HG03108 (cell line): Measurements from ENCODE around the gene IFT25.

Experiments used
- ATAC-seq: cut with Tn5 transposase; IDR thresholded peaks from one replicate; pipeline ENCODE4 v1.9.1; 2021; ENCODE audit warnings: moderate library complexity; ENCODE audit not compliant: unreplicated experiment

IFT25 gene

DNA sequence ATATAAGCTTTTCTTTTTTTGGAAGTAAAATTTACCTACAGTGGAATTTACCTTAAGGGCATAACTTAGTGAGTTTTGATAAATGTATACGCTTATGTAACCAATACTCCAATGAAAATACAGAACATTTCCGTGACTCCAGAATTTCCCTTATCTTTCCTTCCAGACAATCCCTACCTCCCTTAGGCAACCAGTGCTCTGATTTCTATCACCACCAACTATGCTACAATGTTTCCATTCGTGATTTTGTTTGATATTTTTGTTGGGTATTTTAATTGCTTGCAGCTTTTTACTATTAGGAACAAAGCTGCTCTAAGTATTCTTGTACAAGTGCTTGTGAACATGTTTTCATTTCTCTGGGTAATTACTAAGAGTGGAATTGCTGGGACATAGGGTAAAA, 14.6 kb downstream of the IFT25 start:
- ATAC-seq, result no peak

DNA sequence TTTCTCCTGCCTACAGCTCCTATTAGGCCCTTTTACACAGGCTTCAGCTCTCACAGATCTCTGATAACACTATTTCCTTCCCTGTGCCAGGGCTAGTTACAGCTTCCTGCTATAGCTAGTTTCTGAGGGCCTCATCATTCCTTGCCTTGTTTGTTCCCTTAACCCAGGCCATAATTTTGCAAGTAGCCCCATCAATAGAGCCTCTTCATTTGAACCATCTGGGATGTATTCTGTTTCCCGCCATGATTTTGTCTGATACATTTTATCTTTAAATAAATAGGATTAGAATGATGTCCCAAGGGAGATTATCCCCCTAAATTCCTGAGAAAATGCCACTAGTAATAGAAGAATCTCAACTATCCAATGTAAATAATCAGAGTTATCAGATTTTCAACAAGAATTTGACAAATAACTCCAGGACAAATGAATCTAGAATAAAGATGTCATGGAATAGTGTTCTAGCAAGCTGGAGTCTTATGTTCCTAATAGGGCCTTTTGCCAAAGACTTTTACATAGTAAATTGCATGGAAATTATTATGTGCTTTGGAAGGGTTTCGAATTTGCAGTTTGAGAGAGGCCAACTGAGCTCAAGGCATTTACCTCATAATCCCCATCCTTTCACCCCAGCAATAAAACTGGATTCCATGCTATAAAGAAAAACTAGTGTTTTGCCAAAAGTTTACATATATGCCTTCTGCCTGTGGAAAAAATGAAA, 16.1 kb downstream of the IFT25 start:
- ATAC-seq, result no peak

DNA sequence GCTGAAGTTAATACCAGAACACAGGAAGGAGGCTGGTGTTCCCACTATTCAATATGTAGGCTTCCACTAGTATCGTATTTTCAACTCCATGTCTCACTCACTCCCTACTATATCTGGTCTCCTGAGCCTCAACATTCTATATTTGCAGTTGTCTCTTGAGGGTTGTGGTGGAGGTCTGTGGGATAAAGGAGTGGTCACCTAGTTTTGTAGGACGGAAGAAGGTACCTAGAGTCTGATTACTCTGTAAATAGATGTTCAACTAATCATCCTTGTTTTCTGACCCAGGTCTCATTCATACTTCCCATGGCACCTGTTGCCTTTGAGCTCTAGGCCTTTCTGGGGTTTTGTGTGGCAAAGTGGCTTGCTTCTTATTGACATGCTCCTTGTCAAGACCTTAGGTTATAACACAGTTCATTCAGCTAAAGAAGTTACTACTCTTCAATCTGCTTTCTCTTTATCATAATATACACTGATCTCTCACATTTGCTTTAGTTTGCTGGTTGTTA, 18.1 kb downstream of the IFT25 start:
- ATAC-seq, result no peak

DNA sequence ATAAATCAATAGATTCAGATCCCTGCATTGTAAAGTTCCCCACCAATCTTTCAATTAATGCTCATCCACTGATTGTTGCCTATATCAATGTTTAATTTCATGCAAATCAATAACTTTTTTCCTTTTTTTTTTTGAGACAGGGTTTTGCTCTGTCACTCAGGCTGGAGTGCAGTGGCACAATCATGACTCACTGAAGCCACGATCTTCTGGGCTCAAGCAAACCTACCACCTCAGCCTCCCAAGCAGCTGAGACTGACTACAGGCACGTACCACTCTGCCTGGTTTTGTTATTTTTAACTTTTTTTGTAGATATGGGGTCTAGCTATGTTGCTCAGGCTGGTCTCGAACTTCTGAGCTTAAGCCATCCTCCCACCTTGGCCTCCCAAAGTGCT, 25.8 kb downstream of the IFT25 start:
- no peak for ATAC-seq

DNA sequence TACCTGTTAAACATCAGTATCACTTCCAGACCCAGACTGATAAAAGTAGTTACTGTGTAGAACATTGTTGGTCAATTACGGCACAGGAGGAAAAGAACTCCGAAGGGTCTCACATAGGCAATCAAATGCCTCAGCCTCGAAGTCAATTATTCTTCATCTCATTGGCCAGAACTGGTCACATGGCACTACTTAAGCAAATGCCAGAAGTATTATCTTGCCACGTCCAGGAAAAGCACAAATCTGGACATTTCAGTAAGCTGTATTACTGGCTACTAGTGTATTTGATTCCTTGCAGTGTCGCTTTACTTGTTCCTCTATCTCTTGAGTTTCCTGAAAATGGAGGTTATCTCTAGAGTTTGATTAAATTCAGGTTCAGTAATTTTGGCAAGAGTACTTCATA, 27.2 kb downstream of the IFT25 start:
- no peak for ATAC-seq

DNA sequence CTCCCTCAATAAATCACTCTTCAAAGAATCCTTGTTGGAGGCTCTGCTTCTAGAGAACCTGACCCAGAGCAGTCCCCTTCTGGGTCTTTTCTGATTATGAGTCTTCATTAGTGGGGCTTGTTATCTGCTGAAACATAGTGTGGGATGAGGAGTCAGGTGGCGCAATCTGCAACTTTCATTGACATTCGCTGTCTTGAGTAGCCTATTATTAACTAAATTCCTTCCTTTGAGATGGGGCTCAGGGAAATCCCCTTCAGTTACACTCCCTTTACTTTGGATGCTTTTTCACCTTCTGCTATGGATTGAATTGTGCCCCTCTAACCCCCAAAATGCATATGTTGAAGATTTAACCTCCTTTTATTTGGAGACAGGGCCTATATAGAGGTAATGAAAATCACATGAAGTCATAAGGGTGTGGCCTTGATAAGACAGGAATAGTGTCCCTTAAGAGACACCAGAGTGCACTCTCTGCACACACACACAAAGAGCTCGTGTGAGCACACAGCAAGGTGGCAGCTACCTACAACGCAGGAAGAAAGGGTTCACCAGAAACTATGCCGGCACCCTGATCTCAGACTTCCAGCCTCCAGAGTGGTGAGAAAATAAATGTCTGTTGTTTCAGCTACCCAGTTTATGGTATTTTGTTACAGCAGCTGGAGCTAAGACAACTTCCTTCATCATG, 32.0 kb downstream of the IFT25 start:
- ATAC-seq, result no peak

- ATAC-seq, result no peak
These were observed 34.1 kb downstream of the IFT25 start for GRCh38 chr1:53911442-53911841.

- ATAC-seq, result no peak
These were observed 35.6 kb downstream of the IFT25 start for GRCh38 chr1:53909946-53910345.

DNA sequence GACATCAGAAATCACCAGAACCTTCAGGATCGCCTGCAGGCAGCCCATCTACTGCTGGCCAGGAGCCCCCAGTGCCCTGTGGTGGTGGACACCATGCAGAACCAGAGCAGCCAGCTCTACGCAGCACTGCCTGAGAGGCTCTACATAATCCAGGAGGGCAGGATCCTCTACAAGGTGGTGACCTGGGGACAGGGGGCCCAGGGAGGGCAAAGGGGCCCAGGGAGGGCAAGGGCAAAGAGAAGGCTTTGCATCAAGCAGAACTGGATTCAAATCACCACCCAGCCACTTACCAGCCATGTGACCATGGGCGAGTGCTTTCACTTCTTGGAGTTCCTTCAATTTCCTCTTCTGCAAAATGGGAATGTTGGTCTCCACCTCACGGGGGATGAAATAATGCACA, 39.4 kb downstream of the IFT25 start:
- no peak for ATAC-seq

DNA sequence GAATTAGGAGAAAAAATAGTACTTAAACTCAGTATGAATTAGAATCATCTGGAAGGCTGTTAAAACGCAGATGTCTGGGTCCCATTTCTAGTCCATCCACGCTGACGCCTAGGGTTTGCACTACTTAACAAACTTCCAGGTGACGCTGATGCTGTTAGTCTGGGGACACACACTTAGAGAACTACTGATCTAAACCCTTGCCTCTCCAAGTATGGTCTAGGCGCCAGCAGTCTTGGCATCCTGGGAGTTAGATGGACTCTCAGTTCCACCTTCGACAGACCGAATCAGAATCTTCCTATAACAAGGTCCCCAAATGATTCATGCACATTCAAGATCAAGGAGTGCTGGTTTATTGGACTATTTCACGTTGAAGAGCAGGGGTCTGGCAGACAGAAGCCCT, 40.0 kb downstream of the IFT25 start:
- ATAC-seq, result no peak

DNA sequence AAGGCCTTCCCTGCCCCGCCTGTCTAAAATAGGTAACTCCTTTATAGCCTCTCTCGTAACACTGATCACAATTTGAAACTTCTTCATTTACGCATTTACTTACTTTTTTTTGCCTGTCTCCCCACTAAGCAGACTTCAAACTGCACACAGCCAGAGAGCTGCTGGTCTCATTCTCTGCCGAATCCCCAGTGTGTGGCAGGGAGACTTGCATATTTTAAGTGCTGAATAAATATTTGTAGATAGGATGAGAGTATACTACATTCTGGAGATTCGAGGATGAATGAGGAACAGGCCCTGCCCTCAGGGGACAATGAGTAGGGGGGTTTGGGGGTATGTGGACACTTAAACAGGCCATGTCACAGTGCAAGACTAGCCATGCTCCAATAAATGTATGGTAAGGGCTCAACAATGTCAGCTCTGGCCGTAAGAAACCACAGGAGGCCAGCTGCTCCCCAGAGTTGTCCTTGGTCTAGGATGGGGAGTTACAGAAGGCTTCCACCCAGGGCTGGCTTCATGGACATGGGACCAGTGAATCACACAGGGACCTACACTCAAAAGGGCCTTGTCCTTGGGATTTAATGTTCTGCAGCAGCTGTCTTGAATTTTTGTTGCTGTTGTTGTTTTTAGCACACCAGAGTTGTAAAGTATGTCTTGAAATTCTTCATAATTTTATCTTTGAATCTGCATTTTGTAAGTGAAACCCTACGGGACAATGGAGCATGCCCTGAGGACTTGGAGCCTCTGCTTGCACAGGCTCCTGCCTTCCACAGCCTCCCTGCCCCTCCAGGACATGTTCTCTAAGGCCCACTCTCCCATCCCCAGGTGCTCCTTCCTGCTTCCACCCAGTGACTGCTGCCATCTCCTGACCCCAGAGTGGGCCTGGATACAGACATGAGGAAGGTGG, 43.0 kb downstream of the IFT25 start:
- ATAC-seq, result no peak

- no peak for ATAC-seq
These were observed 45.8 kb downstream of the IFT25 start for GRCh38 chr1:53899708-53900107.

DNA sequence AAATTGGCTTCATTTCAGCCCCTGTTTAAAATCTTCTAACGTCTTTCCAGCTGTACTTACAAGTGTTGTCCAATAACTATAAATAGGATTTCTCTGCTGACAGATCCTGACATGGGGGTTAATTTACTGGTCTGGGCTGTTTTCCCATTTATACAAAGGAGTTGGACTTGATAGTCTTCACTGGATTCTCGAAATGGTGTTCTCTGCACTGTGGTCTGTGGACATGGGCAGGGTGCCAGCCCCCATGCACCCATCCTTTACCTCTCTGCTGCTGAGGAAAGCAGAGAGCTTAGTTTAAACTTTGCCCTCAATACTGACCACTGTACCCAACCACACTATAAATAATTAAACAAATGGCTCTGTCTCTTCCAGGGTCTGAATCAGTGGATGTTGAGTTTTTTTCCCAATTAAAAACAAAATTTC, 46.3 kb downstream of the IFT25 start:
- no peak for ATAC-seq

GRCh38 chr1:53896635-53897229, 48.8 kb downstream of the IFT25 start:
- no peak for ATAC-seq

DNA sequence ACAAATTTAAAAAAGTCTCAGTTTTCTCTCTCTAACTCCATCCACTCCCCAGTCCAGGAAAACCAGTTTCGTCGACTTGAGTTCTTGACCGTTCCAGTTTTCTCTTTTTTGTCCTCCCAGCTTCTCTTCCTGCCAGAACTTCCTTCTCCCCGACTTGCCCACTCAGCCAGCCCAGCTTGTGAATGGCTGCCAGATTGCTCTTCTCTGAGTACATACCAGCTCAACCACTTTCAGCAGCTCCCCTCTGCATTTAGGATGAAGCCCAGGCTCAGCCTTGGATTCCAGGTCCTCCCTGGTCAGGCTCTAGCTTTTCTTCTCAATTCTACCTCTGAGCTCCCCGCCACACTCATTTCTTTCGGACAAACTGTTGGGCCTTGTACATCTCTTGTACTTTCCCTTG, 50.1 kb downstream of the IFT25 start:
- no peak for ATAC-seq

DNA sequence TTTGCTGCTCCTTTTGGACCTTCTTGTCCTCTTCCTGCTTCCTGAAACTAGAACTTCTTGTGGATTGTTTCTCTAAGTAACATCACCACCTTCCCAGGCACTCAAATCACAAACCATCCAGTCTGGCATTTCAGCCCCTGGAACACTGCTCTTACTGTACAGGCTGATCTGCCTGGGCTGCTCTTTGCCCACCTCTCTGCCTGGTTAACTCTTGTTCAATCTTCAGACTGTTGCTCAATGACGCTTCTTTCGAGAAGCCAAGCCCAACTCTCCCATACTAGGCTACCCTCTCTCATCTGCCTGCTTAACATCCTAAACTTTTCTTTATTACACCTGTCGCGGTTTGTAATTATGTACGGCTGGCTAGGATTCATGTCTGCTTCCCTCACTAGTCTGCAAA, 50.9 kb downstream of the IFT25 start:
- ATAC-seq, result no peak

- ATAC-seq, result no peak
These were observed 51.4 kb downstream of the IFT25 start, which contains the start of gene DIO1 for GRCh38 chr1:53893999-53894636. DIO1 (plus strand) TSS chr1:53894187; CDS start chr1:53894211, 24 bp downstream.

DNA sequence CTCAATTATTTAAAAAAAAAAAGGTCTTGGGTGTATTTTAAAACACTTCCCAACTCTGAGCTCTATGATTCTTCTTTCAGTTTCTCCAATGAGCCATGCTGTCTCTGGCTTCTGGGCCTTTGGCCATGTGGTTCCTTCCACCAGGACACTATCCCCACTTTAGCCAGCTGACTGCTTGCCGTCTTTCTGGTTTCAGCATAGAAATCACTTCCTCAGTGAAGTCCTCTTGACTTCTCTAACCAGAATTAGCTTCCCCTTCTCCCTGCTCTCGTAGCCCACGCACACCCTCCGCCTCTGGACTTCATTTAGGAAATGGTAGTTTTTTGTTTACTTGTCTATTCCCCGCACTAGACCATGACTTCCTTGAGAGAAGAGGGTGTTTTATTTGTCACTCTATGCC, 52.6 kb downstream of the IFT25 start:
- ATAC-seq, result no peak

DNA sequence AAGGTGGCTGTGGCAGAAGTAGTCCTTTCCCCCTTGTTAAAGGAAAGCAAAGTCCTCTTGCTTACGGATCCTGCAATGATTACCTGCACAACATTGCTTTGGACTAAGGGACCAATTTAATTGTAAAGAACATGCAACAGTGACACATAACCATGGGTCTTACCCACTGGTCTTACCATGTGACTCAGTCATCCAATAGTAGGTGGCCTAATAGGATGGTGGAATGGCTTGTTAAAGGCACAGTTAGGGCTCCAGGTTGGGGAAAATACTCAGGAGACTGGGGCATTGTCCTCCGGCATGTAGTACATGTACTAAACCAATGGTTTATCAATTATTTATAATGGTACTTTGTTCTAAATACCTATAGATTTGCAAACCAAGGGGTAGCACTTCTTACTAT, 53.8 kb downstream of the IFT25 start:
- no peak for ATAC-seq

GRCh38 chr1:53891018-53891417, 54.5 kb downstream of the IFT25 start:
- ATAC-seq, result no peak

DNA sequence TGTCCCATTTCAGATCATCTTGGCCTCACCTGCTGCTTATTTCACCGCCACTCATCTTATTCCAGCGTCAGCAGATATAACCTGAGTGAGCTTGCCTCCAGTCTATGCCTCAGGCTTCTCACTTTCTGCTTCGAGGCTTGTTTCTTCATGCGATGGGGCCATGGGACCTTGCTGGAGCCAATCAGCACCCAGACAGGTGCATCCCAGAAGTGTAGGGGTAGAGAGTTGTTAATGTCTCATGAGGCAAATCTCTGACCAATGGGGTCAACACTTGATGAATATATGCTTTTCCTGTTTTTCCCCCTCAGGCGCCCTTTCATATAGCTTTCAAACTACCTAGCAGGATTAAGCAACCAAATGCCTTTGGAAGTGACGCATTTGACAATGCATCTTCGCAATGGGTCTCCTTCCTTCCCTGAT, 55.0 kb downstream of the IFT25 start:
- no peak for ATAC-seq
